ENCODE measurements around the gene TUNAR.

- no peak for TF ChIP-seq CTCF (conservative IDR thresholded peaks at IDR 0.05; ENCODE audit: low read depth in 2 of 2)
- no peak for TF ChIP-seq EZH2 (IDR thresholded peaks at IDR 0.05; ENCODE audit: low read depth, unreplicated experiment)
- TF ChIP-seq POLR2AphosphoS5 (IDR thresholded peaks at IDR 0.05; ENCODE audit: low read depth), result no peak
- TF ChIP-seq ZNF462 (CRISPR knock-in tag; IDR thresholded peaks at IDR 0.05), result no peak
- TF ChIP-seq CREB1 (CRISPR knock-in tag; IDR thresholded peaks at IDR 0.05; ENCODE audit: low read depth), result no peak
- no peak for TF ChIP-seq STAT1 (IDR thresholded peaks at IDR 0.05; ENCODE audit: unreplicated experiment)
- no peak for TF ChIP-seq EZH2phosphoT487 (IDR thresholded peaks at IDR 0.05; ENCODE audit: unreplicated experiment)
These were observed 58.7 kb downstream of the TUNAR start for GRCh38 chr14:95935228-95935822.
